NCI-H2171 treated with DMSO at 0.1 percent for 48 hours (cell line): Measurements from ENCODE around the gene ESPL1.

Experiments used
- DNase-seq: peaks from one replicate; lab custom pipeline; 2025; lab: John Stamatoyannopoulos, UW

The ESPL1 gene

DNA sequence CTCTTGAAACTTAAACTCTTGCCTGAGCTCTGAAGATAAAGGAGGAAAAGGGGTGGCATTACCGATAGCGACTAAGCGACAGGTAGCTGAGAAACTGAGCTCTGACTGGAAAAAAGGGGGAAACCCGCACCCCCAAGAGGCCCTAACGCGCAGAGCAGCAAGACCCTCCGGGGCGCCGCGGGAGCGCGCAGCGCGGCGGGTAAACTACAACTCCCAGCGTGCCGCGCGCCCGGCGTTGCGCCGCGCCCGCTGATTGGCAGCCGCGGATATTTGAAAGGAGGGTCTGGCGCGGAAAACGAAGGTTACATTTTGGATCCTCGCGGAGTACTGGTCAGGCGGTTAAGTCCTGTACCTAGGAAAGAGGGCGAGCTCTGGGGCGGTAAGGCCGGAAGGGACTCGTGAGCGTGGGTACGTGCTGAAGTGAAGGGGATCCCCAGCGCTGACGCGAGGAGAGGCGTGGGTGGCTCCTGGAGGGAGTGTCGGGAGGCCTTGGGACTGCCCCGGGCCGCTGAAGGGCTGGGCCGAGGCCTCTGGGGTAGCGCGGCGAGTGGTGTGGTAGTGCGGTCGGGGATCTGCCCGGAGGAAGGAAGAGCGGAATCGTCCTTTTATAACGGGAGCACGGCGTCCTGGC lies at the start of gene ESPL1:
ESPL1 (plus strand) TSS at position 301 of the 631 bp plus-strand sequence. CDS start 468 bp downstream, outside the sequence.
- DNase-seq = peak; percentile 81

DNA sequence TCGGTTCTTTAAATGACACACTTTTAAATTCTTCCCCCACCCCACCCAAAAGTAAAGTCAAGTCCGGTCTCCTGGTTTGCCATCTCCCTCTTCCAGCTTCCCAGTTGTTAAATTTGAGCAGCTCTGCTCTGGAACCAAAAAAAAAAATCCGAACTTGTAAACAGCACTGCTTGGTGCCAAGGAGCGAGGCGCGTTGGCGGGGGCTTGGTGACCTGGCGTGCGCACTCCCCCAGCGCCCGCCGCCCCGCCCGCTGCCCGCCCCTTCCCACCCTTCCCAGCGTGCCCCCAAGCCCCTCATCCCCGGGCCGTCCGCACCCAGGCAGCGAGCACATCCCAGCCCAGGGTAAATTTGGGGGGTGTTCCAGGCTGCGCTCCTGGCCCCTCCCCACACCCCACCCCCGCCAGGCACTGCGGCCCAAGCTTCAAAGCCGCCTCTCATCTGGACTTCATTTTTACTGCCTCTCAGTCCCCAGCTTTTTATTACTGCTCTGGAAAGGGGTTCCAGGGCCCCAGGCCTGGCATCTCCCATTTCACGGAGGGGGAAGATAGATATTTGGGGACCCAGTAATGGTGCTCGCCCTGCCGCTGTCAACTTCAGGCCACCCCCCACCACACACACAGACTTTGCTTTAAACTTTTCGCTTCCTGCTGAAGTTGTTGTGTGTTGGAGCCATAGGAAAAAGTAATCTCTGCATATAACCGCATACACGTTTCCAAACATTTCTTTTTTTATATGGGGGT lies 49.4 kb upstream of the ESPL1 start:
- DNase-seq = no peak

DNA sequence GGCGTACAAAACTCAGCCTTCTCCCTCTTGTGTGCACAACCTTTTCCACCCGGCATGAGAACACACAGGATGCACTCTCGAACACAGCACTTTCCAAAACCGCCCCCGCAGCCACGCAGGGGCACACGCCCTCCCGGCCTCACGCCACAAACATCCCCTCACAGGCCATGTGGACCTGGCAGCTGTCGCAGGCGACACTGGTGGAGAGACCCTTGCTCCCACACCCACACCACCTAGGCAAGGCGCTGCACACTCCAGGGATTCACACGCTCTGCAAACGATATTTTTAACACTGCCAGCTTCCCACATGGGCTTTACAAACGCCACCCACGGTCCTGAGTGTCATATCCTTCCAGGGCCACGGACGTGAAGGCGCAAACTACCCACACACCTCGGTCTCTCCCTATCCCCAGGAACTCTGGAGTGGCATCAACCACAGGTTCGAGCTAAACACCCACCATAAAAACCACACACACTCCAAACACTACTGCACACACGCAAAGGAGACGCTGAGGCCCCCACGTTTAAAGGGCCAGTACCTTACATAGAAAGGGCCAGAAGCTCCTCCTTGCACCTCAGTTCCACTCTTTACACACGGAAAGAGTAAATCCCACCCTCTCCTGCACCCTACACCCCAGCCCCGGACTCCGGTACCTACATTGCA lies 48.7 kb upstream of the ESPL1 start:
- no peak for DNase-seq

DNA sequence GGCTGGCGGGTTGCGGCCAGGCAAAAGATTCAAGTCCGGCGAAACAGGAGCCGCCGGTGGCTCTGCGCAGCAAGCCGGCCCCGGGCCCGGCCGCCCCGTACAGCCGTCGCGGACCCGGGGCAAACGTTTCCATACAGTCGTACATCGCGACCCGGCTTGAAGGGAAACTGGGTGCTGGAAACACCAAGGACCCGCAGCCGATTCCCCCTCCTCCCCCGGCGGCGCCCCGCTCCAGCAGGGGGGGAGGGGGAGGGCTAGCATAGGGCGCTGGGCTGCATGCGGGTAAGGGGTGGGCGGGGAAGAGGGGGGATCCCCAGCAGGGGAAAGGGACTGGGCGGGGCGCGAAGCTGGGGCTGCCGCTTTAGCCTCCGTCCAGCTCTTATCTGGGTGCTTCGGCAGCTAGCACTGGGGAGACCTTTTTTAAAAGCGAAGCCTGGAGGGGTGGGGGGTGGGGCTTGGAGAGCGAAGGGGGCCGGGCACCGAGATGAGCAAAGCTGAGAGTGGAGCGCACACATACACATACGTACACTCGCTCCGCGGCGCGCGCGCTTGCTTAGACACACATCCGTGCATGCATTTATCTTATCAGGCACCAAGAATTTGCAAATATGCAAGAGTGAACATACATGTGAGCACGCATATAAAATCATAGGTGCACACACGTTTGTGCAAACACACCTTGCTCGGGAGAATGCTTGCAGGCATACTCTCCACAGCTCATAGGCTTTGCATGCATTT lies 48.0 kb upstream of the ESPL1 start:
- peak; percentile 64 for DNase-seq

DNA sequence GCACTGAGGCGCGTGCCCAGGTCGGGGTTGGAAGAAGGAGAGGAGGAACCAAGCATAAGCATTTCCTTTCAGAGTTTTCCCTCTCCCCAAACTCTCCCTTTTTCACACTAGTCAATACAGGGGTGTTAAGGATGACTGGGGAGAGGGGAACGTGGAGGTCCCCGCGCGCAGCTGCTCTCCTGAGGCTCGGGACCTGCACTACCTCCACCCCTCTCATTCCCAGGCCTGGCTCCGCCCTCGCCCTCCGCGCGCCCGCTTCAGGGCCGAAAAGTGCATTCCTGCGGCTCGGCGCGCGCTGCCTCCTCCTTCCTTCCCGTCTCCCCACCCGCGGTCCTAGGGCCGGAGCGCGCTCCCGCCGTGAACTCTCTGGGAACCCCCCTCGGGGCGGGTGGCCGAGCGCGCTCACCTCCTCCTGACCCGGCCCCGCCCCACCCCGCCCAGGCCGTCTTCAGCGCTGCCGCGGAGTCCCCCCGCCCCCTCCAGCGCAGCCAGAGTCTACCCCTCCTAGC lies 47.4 kb upstream of the ESPL1 start:
- peak; percentile 76 for DNase-seq

DNA sequence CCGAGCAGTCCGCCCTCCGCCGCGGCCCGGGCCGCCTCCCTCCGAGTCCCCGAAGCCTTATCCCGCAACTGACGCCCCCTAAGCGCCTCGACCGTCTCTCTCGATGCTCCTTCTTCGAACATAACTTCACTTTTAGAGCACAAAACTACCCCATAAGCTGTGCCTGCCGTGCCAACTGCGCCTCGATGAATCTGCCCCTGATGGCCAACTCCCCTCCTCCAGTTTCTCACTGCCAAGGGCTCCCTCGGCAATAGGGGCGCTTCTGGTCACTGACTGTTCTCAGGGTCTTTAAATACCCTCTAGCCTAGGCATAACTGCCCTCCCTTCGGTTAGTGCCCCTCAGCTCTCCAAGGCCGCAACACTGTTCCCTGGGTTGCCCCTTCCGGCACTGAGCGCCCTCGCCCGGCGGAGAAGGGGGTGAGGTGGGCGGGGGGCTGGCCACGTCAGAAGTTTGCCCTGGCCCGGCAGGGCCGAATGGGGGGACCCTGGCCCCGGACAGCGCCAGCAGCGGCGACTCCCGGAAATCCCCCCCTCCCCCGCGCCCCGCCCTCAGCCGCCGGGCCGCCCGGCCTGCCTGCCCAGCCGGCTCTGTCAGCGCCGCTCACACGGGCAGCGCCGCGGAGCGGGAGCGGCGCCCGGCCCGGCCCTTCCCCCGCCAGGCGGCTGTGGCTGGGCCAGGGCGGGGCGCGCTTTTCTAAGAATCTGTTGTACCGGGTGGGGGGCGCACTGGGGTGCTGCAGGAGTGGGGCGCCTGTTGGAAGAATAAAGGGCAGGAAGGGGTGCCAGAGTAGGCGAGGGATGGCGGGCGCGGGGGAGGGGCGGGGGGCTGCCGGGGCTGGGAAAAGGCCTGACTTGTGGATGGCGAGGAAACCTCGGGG lies 46.7 kb upstream of the ESPL1 start:
- peak; percentile 42 for DNase-seq

DNA sequence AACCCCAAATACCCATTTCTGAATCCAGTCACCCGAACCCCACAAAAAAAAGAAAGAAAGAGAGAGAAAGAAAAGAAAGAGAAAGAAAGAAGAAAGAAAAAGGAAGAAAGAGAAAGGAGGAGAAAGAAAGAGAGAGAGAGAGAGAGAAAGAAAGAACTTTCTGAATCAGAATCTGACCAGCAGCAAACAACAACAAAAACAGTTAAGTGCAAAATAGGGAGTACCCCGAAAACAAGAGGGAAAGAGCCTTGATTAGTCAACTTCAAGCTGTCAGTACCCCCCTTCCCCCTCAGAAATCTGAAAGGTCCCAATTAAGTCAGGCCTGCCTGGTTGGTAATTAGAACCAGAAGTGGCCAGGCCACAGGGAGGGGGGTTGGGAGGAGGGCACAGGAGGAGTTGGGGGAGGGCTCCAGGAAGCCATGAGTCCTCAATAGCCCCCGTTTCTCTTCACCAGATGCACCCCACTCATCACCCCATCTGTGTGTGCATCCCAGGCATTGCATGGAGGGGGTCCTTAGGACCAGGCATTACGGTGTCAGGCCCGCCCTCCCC lies 45.9 kb upstream of the ESPL1 start:
- DNase-seq = no peak

DNA sequence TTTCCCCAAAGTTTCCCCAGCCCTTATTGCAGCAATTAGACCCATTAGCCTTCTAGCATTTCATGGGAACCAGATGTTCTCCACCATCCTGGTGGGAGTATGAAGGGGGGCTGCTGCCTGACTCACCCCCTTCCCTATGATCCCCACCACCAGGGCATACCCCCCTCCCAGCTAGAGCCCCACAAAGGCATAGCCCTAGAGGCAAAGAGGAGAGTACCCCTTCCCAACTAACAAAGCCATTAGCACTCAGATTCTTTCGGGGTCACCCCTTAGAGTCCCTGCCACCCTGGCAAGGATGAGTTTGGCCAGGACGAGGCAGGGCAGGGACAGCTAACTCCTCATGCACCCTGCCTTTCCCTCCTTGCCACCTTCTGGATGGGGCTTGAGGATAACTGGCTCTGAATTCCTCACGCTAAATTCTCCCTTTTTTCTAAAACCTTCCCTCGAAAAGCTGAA lies 45.3 kb upstream of the ESPL1 start:
- DNase-seq = no peak

DNA sequence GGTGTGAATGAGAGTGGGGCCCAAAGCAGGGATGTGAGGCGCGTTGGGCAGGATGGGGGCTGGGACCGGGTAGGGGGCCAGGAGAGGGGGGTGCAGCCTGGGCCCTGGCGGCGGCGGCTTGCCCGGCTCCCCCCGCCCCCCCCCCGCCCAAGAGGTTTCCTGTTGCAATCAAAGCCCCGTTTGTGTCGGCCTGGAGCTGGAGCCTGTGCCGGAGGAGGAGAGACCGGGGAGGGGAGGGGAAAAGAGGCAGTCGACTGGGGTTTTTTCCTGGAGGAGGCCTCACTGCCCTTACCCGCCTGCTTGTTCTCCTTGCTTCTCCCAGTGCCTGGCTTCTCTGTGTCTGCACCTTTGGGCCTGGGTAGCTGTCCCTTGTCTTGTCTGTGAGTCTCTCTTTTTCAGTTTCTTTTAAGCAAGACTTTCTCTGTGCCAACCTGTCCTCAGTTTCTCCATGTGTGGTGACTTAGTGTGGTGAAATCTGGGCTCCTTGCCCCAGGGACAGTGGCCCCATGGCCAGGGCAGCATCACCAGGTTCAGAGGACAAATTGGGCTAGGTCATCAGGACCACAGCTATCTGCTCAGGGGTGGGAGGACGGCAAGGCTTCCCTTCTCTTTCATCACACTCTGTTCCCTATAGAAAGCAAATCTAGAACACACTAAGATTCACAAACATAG lies 44.6 kb upstream of the ESPL1 start:
- DNase-seq = no peak

DNA sequence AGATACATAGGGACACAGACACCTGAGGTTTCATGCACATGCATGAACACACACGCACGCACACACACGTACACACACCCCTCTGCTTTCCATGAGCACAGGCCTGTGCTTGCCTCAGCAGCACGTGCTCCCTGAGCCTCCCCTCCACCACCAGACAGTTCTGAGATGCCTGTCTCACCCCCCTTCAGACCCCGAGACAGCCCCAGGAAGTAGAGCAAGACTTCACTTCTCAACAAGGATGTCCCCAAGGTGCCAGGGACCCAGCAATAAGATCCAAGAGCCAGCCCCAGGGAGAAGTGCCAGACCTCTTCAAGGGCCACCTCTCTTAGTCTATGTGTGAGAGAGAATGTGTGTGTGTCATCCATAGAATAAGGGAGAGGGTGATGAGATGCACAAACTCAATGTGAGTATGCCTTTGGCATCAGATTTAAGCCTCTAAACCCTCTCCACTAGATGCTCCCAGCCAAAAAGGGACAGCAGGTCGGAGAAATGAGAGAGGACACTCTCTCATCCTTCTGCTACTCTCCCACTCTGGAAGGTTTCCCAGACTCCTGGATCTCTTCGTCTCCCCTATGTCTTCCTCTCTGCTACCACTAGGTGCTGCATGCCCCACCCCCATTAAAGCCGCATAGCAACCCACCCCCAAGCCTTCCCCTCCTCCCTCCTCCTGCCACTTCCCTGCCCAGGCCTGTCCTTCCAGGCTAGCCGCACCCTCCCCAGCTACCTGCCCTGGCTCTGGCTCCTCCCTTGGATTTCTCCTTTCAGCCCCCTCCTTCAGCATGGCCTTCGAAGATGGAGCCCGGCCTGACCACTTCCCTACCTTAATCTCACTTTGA lies 43.8 kb upstream of the ESPL1 start:
- DNase-seq = no peak

DNA sequence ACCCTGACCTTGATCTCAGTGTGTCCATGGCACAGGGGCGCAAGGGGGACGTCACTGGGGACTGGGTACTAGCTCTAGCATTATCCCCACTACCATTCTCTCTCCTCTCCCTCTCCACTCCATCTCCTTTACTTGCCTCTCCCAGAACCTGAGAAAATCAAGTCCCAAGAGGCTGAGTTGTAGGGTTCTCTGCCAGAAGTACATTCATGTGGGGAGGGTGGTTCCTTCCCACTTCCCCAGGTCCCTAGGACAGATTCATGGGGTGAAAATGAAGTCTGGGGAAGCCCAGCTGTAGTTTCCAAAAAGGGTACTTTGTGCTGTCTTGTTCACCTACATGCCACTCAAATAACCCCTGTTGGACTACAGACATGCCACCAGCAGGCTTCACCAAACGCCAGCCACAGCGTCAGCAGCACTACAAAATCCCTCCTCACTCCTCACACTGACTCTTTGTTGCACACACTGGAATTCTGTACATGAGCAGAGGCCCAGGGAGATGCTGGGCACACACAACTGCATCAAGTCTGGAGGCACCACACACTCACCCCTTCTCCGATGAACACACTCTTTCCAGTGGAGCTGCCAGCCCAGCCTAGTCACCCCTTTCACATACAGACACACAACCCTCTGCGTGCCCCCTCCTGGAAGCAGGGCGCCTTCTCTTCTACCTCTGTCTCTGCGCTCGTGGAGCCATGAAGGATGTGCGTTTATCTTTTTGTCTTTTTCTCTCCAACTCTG lies 43.0 kb upstream of the ESPL1 start:
- DNase-seq = no peak

DNA sequence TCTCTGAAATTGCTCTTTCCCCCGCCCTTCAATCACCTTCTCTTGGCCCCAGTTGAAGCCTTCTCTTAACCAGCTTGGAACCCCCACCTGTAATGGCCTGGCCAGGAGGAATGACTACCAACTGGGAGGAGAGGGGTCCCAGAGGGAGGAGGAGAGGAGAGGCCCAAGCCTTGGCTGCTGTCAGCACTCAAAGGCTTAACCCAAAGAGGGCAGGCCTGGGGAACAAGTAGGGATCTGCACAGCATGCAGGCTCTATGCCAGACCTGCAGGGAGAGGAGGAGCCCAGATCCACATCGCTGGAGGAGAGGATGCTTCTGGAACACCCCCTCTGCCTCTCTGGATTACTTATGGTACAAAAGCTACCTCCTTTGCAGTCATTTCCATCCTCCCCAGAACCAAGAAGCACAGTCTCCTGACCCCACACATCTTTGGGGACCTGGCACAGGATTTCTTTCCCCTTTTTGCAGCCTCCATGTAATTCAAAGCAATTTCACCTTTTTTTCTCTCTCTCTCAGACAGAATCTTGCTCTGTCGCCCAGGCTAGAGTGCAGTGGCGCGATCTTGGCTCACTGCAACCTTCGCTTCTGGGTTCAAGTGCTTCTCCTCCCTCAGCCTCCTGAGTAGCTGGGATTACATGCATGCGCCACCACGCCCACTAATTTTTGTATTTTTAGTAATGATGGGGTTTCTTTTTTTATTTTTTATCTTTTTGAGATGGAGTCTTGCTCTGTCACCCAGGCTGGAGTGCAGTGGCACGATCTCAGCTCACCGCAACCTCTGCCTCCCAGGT lies 42.3 kb upstream of the ESPL1 start:
- DNase-seq = no peak

DNA sequence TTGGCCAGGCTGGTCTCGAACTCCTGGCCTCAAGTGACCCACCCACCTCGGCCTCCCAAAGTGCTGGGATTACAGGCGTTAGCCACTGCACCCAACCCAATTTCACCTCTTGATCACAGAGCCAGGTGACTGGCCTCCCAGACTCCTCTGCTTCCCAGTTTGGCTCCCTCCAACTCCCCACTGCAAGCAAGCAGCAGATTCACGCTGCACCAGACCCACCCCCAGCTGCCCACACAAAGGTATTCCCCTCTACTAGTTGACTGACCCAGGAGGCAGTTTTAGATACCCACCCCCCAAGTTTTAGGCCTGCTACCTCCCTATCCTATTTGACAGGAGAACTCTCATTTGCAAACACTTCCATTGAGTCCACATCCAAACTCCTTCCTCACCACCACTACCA lies 41.3 kb upstream of the ESPL1 start:
- DNase-seq = no peak

DNA sequence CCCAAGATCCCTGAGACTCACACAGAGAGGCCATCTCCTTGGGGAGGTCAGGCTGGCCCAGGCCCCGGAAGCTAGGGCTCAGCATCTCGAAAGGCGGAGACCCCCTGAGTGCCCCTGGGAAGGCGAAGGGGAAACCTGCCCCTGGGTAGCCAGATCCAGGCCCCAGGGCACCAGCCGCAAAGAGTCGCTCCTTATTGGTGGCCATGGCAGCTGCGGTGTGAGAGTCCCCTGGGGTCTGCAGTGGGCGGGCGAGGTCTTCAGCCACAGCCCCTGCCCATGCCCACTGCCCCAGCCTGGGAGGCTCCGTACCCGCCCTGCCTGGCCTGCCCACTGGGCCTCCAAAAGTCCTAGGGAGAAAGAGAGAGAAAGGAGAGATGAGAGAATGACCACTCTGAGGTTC lies 40.8 kb upstream of the ESPL1 start:
- no peak for DNase-seq

DNA sequence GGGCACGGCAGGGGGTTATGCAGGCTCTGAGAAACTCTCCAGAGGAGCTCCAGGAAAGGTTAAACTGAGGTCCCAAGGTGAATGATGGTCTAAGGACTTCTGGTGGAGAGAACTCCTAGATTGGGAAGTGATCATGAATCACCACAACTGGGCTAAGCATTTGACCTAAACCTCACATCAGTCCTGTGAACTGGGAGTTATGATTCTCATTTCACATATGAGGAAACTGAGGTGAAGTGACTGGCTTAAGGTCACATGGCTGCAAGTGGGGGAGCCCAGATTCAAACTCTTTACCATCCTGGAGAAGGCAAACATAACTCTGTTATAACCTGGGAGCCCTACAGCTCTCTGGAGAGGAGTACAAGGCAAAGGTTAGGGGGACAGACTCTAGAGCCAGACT lies 40.3 kb upstream of the ESPL1 start:
- no peak for DNase-seq

DNA sequence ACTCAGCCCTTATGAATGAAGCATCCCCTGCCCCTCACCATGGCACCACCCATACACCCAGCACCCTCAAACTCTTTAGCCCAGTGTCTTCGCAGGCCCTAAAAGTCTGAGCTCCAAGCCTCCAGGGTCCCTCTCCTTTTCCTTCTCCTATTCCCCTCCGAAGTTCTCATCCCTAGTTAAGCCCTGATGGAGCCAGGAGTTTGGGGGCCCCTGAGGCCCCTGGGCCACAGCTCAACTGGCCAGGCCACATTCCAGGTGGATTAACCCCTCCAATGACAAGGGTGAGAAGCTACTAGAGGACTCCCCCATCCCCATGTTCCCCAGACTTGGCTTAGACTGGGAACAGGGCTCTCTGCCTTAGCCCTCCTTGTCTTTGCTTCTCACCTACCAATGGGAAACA lies 38.6 kb upstream of the ESPL1 start:
- DNase-seq = no peak

DNA sequence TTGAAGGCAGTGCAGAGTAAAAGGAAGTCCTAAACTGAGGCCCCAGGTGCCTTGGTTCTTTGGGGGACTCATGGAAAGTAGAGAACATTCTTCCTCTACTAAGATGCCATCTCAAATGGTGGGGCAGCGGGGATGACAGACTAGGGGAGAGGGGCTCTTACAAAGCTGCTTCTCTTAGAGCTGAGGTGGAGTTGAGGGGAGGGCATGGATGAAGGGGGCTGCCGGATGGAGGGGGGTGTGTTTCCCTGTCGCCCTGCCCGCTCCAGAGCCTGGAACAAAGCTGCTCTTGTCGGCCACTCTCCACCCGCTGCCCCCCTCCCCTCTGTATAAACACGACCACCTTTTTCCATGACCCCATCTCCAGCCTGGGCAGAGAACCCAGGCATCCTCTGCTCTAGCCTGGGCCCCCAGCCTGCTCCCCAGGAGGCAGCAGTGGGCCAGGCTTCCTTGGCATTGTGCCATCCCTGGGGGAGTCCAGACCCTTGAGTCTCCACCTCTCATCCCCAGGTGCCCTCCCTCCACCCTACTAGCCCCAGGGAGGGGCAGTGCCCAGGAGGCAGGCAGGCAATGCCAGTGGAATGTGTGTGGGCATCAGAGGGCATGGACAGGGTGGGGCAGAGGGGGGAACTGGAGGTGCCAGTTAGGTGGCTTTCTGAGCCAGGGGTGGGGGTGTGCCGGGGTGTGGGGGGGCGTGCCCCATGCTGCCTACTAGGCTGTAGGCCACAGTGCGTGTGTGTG lies 37.8 kb upstream of the ESPL1 start:
- no peak for DNase-seq

DNA sequence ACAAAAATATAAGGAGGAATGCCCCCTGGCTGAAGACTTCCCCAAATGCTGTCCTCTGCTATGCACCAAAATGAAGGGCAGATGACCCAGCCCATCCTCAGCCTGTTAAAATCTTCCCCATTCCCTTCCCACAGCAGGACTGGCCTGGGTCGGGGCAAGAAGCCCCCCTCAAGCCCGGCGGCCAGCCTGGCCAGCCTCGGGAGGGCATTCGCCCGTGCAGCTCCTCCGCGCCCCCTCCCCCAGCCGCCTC lies 36.5 kb upstream of the ESPL1 start:
- DNase-seq = no peak
